Body of pancreas (tissue), 4 donors: ENCODE measurements around the gene R3HDM4. TPM values are rescaled to one million over a fixed set of nuclear protein-coding genes. Genes with fewer than 3 reads are reported as not detected.
A peak's percentile ranks its signal among the peaks of the same experiment; 100 is the strongest.

Source experiments
- ATAC-seq: fragments of 150-250 bp; one replicate; pipeline ENCODE4 v1.9.1; 2016
- DNase-seq, 4 donors: peaks; one replicate each; pipeline ENCODE4 v3.0.0-alpha.2; 2019
- H3K27ac ChIP-seq, 4 donors: fragments of 200-600 bp; sonication (generic); 1 replicate in 3 of 4; 2 replicates in 1 of 4; pipeline versions ENCODE4 v1.5.1 to v1.6.1; 2016 to 2019; ENCODE audit warnings: mild to moderate bottlenecking in 1 of 4, mixed read lengths in 1 of 4, moderate library complexity in 1 of 4
- H3K27me3 ChIP-seq, 2 donors: fragments of 200-600 bp; sonication (generic); one replicate each; pipeline ENCODE4 v1.6.0; 2016; ENCODE audit warnings: mild to moderate bottlenecking in 1 of 2
- H3K36me3 ChIP-seq, 2 donors: fragments of 200-600 bp; sonication (generic); replicated peaks in 1 of 2; 2 replicates each; pipeline ENCODE4 v1.5.1; 2016; ENCODE audit warnings: low read depth in 2 of 2; ENCODE audit not compliant: insufficient read depth in 1 of 2
- H3K4me1 ChIP-seq: fragments of 200-600 bp; sonication (generic); one replicate; pipeline ENCODE4 v1.6.0; 2016
- H3K4me3 ChIP-seq, 2 donors: fragments of 200-600 bp; sonication (generic); 1 replicate in 1 of 2; 2 replicates in 1 of 2; pipeline ENCODE4 v1.5.1; 2016 to 2019
- H3K9me3 ChIP-seq, 3 donors: fragments of 200-600 bp; sonication (generic); 1 replicate in 2 of 3; 2 replicates in 1 of 3; pipeline ENCODE4 v1.5.1; 2016
- POLR2A ChIP-seq, 3 donors: fragments of 450-650 bp; IDR thresholded peaks; one replicate each; pipeline ENCODE4 v1.6.1; 2016; ENCODE audit warnings: antibody characterized with exemption in 3 of 3, mild to moderate bottlenecking in 2 of 3
- WGBS, 2 donors: methylation state at CpG; one replicate each; pipeline ENCODE4 v1.1.5; 2017; 5-methylcytosine and 5-hydroxymethylcytosine counted together
- intact Hi-C: fragments of 100-400 bp; cut with DNase I; formaldehyde crosslinking; loops from one replicate; pipeline ENCODE4 v1.15.1; 2023
- total RNA-seq, 2 donors: library from RNA; depleted of rRNA; stranded (reverse); fragments of >200 nt; gene quantifications; one replicate each; pipeline ENCODE4 v1.1.0, GENCODE V29; 2016
- TF ChIP-seq, protein P1 (sequence below), 7 experiments: fragments of 450-650 bp in 4 of 7; fragments of 200-600 bp in 3 of 7; sonication (generic) in 3 of 7; IDR thresholded peaks; one replicate each; pipeline ENCODE4 v1.5.1; 2016 to 2019; ENCODE audit warnings: antibody characterized with exemption in 7 of 7

Gene R3HDM4
- 10 to 100 TPM; 11.2 to 34.0 TPM for total RNA-seq

DNA sequence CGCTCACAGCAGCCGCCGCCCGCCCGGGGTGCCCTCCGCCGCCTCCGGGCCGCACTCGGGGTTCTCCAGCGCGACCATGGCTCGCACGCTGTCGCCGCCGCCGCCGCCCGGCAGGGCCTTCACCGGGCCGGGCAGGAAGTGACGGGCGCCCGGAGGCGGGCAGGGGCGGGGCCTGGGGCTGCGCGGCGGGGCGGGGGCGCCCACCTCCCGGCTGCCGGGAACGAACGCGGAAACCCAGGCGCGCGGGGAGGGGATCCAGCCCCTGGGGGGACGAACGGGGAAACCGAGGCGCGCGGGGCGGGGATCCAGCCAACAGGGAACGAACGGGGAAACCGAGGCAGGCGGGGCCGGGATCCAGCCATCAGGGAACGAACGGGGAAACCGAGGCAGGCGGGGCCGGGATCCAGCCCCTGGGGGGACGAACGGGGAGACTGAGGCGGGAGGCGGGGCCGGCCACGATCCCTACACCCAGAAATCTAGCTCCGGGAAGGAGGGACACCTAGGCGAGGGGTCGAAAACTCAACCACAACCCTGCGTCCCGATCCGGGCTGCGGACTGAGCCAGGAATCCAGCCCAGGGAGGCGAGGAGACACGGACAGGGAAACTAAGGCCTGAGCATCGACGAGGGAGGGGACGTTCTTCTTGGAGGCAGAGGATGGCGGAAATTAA lies at the start of gene R3HDM4:
TSS of gene R3HDM4 (minus strand) at position 140 of the 669 bp plus-strand sequence. CDS start at position 78, 62 bp downstream.
- Histone ChIP-seq H3K27ac (peak within 1 kb of the TSS; percentile 86 to 94 (median 90)), H3K27me3 (peaks cover 0 to 10% of the 10 kb centered on the region in 2 donors), H3K36me3 (no peaks in the 10 kb centered on the region), H3K4me1 (peaks cover 37% of the 10 kb centered on the region), H3K9me3 (no peaks in the 10 kb centered on the region), H3K4me3 (peak within 1 kb of the TSS; percentile 62 to 97)
- peak; percentile 80 to 83 (median 80) for DNase-seq
- intact Hi-C loops, result no loop called here
- 0 to 1% methylated on average over 29 to 58 of the region's 76 CpGs for WGBS, 2 donors
- TF ChIP-seq, protein P1, sequence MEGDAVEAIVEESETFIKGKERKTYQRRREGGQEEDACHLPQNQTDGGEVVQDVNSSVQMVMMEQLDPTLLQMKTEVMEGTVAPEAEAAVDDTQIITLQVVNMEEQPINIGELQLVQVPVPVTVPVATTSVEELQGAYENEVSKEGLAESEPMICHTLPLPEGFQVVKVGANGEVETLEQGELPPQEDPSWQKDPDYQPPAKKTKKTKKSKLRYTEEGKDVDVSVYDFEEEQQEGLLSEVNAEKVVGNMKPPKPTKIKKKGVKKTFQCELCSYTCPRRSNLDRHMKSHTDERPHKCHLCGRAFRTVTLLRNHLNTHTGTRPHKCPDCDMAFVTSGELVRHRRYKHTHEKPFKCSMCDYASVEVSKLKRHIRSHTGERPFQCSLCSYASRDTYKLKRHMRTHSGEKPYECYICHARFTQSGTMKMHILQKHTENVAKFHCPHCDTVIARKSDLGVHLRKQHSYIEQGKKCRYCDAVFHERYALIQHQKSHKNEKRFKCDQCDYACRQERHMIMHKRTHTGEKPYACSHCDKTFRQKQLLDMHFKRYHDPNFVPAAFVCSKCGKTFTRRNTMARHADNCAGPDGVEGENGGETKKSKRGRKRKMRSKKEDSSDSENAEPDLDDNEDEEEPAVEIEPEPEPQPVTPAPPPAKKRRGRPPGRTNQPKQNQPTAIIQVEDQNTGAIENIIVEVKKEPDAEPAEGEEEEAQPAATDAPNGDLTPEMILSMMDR (IDR thresholded peaks at IDR 0.05), result no peak
- TF ChIP-seq POLR2A (IDR thresholded peaks at IDR 0.05), result peak; percentile 13 to 64 (median 47)
- ATAC-seq, result peak; percentile 81

DNA sequence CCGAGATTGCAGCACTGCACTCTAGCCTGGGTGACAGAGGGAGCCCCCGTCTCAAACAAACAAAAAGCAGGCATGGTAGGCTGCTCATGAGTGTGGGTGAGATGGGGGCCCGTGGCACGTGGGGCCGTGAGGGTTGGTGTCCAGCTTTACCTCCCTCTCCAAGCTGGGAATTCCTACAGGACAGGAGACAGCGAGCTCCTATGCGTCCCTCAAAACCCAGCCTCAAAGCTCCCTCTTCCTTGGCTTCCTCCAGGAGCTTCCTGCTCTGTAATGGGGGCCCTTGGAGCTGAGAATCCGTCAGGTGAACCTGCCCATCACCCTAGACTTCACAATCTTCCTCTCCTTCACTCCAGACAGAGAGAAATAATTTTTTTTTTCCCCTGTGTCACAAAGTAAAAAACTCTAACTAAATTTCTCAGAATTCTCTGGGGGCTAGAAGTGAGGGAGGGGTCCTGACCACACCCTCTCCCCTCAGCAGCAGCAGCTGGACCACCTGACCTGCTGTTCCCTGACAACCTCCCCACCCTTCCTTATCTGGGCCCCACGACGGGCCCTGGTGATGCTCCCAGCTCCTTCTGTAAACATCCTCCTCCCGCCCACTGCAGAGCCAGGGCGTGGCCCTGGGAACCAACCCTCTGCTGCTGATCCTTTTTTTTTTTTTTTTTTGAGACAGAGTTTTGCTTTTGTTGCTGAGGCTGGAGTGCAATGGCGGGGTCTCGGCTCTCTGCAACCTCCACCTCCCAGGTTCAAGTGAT lies 49.0 kb upstream of the R3HDM4 start:
- intact Hi-C loops, result no loop called here
- Histone ChIP-seq H3K27ac (no peak overlapping the region), H3K4me1 (peaks cover 6% of the 10 kb centered on the region), H3K4me3 (no peak overlapping the region), H3K36me3 (peaks cover 0 to 3% of the 10 kb centered on the region in 2 donors), H3K9me3 (no peaks in the 10 kb centered on the region), H3K27me3 (no peaks in the 10 kb centered on the region)
- WGBS, 2 donors, result 67 to 68% methylated on average over 13 to 14 of the region's 14 CpGs
- ATAC-seq, result no peak
- TF ChIP-seq, protein P1 (IDR thresholded peaks at IDR 0.05), result no peak
- no peak for TF ChIP-seq POLR2A (IDR thresholded peaks at IDR 0.05)
- no peak for DNase-seq

DNA sequence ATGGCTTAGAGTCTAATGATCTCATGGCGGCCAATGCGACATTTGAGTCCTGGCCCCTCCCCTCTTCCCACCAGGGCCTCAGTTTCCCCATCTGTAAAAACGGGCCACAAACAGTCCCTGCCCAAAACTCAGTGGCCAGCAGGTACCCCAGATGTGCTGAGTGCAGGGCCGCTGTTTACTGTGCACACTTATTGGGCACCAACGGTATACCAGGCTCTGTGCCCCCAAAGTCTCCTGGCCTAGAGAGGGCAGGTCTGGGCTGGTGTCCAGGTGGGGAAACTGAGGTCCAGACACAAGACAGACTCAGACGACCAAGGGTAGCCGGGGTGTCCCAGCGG lies 47.6 kb upstream of the R3HDM4 start:
- intact Hi-C loops, result no loop called here
- TF ChIP-seq, protein P1 (IDR thresholded peaks at IDR 0.05), result no peak
- TF ChIP-seq POLR2A (IDR thresholded peaks at IDR 0.05), result no peak
- WGBS, 2 donors, result 77 to 100% methylated on average over 1 to 8 of the region's 8 CpGs
- H3K4me3 ChIP-seq, result no peak overlapping the region
- no peaks in the 10 kb centered on the region for H3K9me3 ChIP-seq
- no peaks in the 10 kb centered on the region for H3K36me3 ChIP-seq
- ATAC-seq, result no peak
- H3K27ac ChIP-seq, result no peak overlapping the region
- peaks cover 14% of the 10 kb centered on the region for H3K4me1 ChIP-seq
- no peak for DNase-seq
- H3K27me3 ChIP-seq, result no peaks in the 10 kb centered on the region

DNA sequence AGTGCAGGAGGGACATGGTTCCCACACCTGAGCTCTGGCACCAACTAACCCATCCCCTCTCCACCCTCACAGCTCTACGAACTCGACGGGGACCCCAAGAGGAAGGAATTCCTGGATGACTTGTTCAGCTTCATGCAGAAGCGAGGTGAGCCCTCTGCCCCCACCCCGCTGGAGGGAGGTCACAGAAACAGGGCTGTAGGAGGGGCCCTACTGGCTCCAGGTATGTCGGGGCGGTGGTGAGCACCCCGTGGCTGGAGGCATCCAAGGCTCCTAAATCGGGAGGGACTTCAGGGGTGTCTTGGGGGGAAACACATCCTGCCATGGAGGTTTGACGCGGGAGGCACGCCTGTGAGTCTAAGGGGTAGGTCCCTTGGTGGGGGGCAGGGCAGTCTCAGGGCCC lies 47.0 kb upstream of the R3HDM4 start:
- no peak for DNase-seq
- WGBS, 2 donors, result 54% methylated on average over 10 of the region's 12 CpGs; no CpG with 5 or more reads in 1 of the 2 donors
- Histone ChIP-seq H3K4me3 (no peak overlapping the region), H3K36me3 (no peaks in the 10 kb centered on the region), H3K9me3 (no peaks in the 10 kb centered on the region), H3K27me3 (no peaks in the 10 kb centered on the region), H3K4me1 (peaks cover 19% of the 10 kb centered on the region), H3K27ac (no peak overlapping the region)
- intact Hi-C loops, result no loop called here
- ATAC-seq, result no peak
- TF ChIP-seq, protein P1 (IDR thresholded peaks at IDR 0.05), result no peak
- TF ChIP-seq POLR2A (IDR thresholded peaks at IDR 0.05), result no peak
